Endothelial cell of umbilical vein (primary cell): ENCODE results near the gene NUBP1. TPM values are rescaled to one million over a fixed set of nuclear protein-coding genes. Genes with fewer than 3 reads are reported as not detected.

ENCODE experiments used
- BruUV-seq: library from RNA; stranded (reverse); fragments of 400-500 nt; replicated peaks from 2 replicates; lab custom pipeline; 2021; lab: Mats Ljungman, UMichigan
- CTCF ChIA-PET: fragments of 300-600, 350-600 bp; sonication (Branson Sonifier 250); formaldehyde crosslinking; loops from one replicate; lab custom pipeline; 2021; ENCODE audit warnings: antibody characterized with exemption, inconsistent platforms; lab: Charles Lee
- POLR2A ChIA-PET: fragments of 300-600, 350-600 bp; sonication (Branson Sonifier 250); formaldehyde crosslinking; loops from one replicate; lab custom pipeline; 2021; ENCODE audit warnings: antibody characterized with exemption, inconsistent platforms; lab: Charles Lee
- DNase-seq: peaks from one replicate; pipeline ENCODE4 v3.0.0-alpha.2; 2011; ENCODE audit warnings: low read depth, low spot score
- FAIRE-seq: peaks from 2 replicates; lab custom pipeline; 2011; peaks lifted over from hg19 to GRCh38; lab: Jason Lieb, UNC
- H2AFZ ChIP-seq: 2 replicates; pipeline ENCODE4 v1.6.0; 2012; ENCODE audit warnings: low read depth, low read length, control low read depth, inconsistent platforms
- H3K27ac ChIP-seq: 2 replicates; pipeline ENCODE4 v1.5.1; 2011; ENCODE audit warnings: low read depth, mild to moderate bottlenecking, control low read depth, low read length, moderate library complexity; ENCODE audit not compliant: insufficient read depth
- H3K27me3 ChIP-seq, 2 experiments: 2 replicates each; pipeline versions ENCODE4 v1.6.0 to v1.6.1; 2011; ENCODE audit warnings: low read length in 2 of 2, mixed read lengths in 1 of 2; ENCODE audit not compliant: control insufficient read depth in 2 of 2, insufficient read depth in 2 of 2
- H3K36me3 ChIP-seq, 2 experiments: 2 replicates in 1 of 2; 3 replicates in 1 of 2; pipeline ENCODE4 v1.5.1; 2011; ENCODE audit warnings: low read length in 2 of 2, mild to moderate bottlenecking in 1 of 2, moderate library complexity in 1 of 2; ENCODE audit not compliant: control insufficient read depth in 2 of 2, insufficient read depth in 2 of 2; ENCODE audit errors: extremely low read depth in 1 of 2
- H3K4me1 ChIP-seq: 3 replicates; pipeline ENCODE4 v1.5.1; 2011; ENCODE audit warnings: mild to moderate bottlenecking, low read length; ENCODE audit not compliant: control insufficient read depth, insufficient read depth; ENCODE audit errors: extremely low read depth
- H3K4me2 ChIP-seq: 2 replicates; pipeline ENCODE4 v1.6.1; 2011; ENCODE audit warnings: low read length, control low read depth, mixed read lengths; ENCODE audit not compliant: insufficient read depth
- H3K4me3 ChIP-seq, 3 experiments: fragments of 200-600 bp in 1 of 3; sonication (generic), shearing (Covaris generic) in 1 of 3; replicated peaks in 1 of 3; 2 replicates each; pipeline ENCODE4 v1.5.1; 2011 to 2016; ENCODE audit warnings: control low read depth in 3 of 3, low read length in 3 of 3, mild to moderate bottlenecking in 2 of 3, inconsistent platforms in 1 of 3, low read depth in 1 of 3, moderate library complexity in 1 of 3; ENCODE audit not compliant: insufficient read depth in 1 of 3
- H3K79me2 ChIP-seq: 2 replicates; pipeline ENCODE4 v1.6.0; 2012; ENCODE audit warnings: low read length, inconsistent platforms; ENCODE audit not compliant: control insufficient read depth, insufficient read depth
- H3K9ac ChIP-seq: replicated peaks from 2 replicates; pipeline ENCODE3; 2011; ENCODE audit warnings: low read length, control low read depth; ENCODE audit not compliant: insufficient read depth; ENCODE audit errors: extremely low read depth
- H3K9me1 ChIP-seq: replicated peaks from 3 replicates; pipeline ENCODE4 v1.6.0; 2011; ENCODE audit warnings: mild to moderate bottlenecking, low read length; ENCODE audit not compliant: control insufficient read depth, insufficient read depth; ENCODE audit errors: extremely low read depth
- H3K9me3 ChIP-seq: replicated peaks from 2 replicates; pipeline ENCODE4 v1.5.1; 2012; ENCODE audit warnings: low read length, inconsistent platforms; ENCODE audit not compliant: control insufficient read depth, insufficient read depth
- H4K20me1 ChIP-seq: replicated peaks from 2 replicates; pipeline ENCODE3; 2011; ENCODE audit warnings: mild to moderate bottlenecking, low read length; ENCODE audit not compliant: control insufficient read depth, insufficient read depth; ENCODE audit errors: extremely low read depth
- CTCF ChIP-seq, 2 donors: IDR thresholded peaks; 1 replicate in 1 of 2; 2 replicates in 1 of 2; pipeline ENCODE4 v1.5.1; 2011; ENCODE audit warnings: low read length in 2 of 2, mild to moderate bottlenecking in 2 of 2, moderate library complexity in 2 of 2, control low read depth in 1 of 2, inconsistent platforms in 1 of 2, low read depth in 1 of 2; ENCODE audit not compliant: insufficient read depth in 1 of 2; ENCODE audit errors: extremely low read depth in 1 of 2
- EZH2 ChIP-seq: IDR thresholded peaks from 2 replicates; pipeline ENCODE4 v1.6.1; 2012; ENCODE audit warnings: borderline replicate concordance, low read depth, mild to moderate bottlenecking, moderate library complexity, low read length, inconsistent platforms; ENCODE audit not compliant: severe bottlenecking
- FOS ChIP-seq: IDR thresholded peaks from 2 replicates; pipeline ENCODE4 v1.6.1; 2011; ENCODE audit warnings: mild to moderate bottlenecking, low read length, moderate library complexity, borderline replicate concordance; ENCODE audit not compliant: insufficient read depth
- GATA2 ChIP-seq: IDR thresholded peaks from 2 replicates; pipeline ENCODE4 v1.7.0; 2011; ENCODE audit warnings: low read depth, mild to moderate bottlenecking, moderate library complexity, mixed read lengths, low read length; ENCODE audit not compliant: insufficient read length, insufficient read depth
- JUN ChIP-seq: IDR thresholded peaks from 2 replicates; pipeline ENCODE4 v1.6.1; 2011; ENCODE audit warnings: borderline replicate concordance, low read depth; ENCODE audit not compliant: insufficient read length, insufficient read depth
- MYC ChIP-seq: IDR thresholded peaks from one replicate; pipeline ENCODE4 v1.6.1; 2011; ENCODE audit warnings: mild to moderate bottlenecking, low read depth, low read length
- POLR2A ChIP-seq: IDR thresholded peaks from 2 replicates; pipeline ENCODE4 v1.6.1; 2012; ENCODE audit warnings: low read depth, mild to moderate bottlenecking, control low read depth, low read length
- POLR2AphosphoS5 ChIP-seq: IDR thresholded peaks from 2 replicates; pipeline ENCODE4 v1.6.1; 2012; ENCODE audit warnings: low read depth, mild to moderate bottlenecking, control low read depth, low read length, moderate library complexity; ENCODE audit not compliant: insufficient read depth
- dilution Hi-C: fragments of 300-500 bp; cut with MboI; formaldehyde crosslinking; loops from one replicate; pipeline ENCODE4 v1.15.0; 2019; ENCODE audit warnings: low sequenced_read_pairs; ENCODE audit not compliant: extremely low pct_ligation_motif_present
- intact Hi-C: fragments of 100-400 bp; cut with micrococcal nuclease; formaldehyde crosslinking; loops from one replicate; pipeline ENCODE4 v1.10.0; 2022
- polyA plus RNA-seq, 4 experiments: library from polyadenylated mRNA; depleted of rRNA in 3 of 4; stranded (reverse) in 3 of 4; unstranded in 1 of 4; fragments of >200 nt; gene quantifications; 2 replicates each; pipeline versions ENCODE4 v1.2.1 to v1.2.3, GENCODE V29; 2011 to 2012; ENCODE audit warnings: missing spikeins in 1 of 4
- total RNA-seq: library from RNA; stranded (reverse); gene quantifications from 2 replicates; pipeline ENCODE4 v1.2.3, GENCODE V29; 2021
- TF ChIP-seq, protein P1 (sequence below): IDR thresholded peaks from 2 replicates; pipeline ENCODE4 v1.6.1; 2011; ENCODE audit not compliant: insufficient read depth, insufficient read length

The NUBP1 gene
- total and polyA plus RNA-seq, 2 donors (not counting 3 experiments of a cell fraction or from before 2014, with no cell fraction given): 23.6 to 30.8 TPM

- H3K4me3 ChIP-seq: no peak overlapping the region
- TF ChIP-seq FOS: no peak
- TF ChIP-seq GATA2: no peak
- TF ChIP-seq EZH2: no peak
- no peak for TF ChIP-seq POLR2A
- TF ChIP-seq, protein P1, sequence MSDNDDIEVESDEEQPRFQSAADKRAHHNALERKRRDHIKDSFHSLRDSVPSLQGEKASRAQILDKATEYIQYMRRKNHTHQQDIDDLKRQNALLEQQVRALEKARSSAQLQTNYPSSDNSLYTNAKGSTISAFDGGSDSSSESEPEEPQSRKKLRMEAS: no peak
- TF ChIP-seq JUN: no peak
- TF ChIP-seq CTCF (IDR thresholded peaks at IDR 0.05; ENCODE audit: extremely low read depth in 1 of 2, insufficient read depth in 1 of 2, low read depth in 1 of 2, low read length in 2 of 2): no peak
- TF ChIP-seq POLR2AphosphoS5: no peak
- no peak for TF ChIP-seq MYC
Measured at GRCh38 chr16:10782628-10783027, 39.0 kb downstream of the NUBP1 start.

More at GRCh38 chr16:10782628-10783027, 39.0 kb downstream of the NUBP1 start:
- no peak overlapping the region for H2AFZ ChIP-seq
- no peaks in the 10 kb centered on the region for H3K79me2 ChIP-seq
- no peak overlapping the region for H3K4me2 ChIP-seq
- H3K27me3 ChIP-seq: no peaks in the 10 kb centered on the region
- no peaks in the 10 kb centered on the region for H3K4me1 ChIP-seq
- dilution Hi-C loops: no loop called here
- H3K36me3 ChIP-seq: no peaks in the 10 kb centered on the region
- H3K9me1 ChIP-seq: no peaks in the 10 kb centered on the region
- DNase-seq (no peak), FAIRE-seq (no peak)
- H3K9ac ChIP-seq: no peak overlapping the region
- ChIA-PET POLR2A (no interaction called here), CTCF (interaction anchor here (1.0 kb wide), 1 partner anchor 268 kb away, joined by 3 read pairs; no protein-coding TSS in a partner anchor)
- H4K20me1 ChIP-seq: no peaks in the 10 kb centered on the region
- H3K9me3 ChIP-seq: no peaks in the 10 kb centered on the region
- no peak overlapping the region for H3K27ac ChIP-seq
- intact Hi-C loops: no loop called here
- BruUV-seq: no TSS peak
